SU-DHL-6 (cell line): ENCODE measurements around the gene GRIK4.

Source experiments
- EZH2phosphoT487 ChIP-seq: fragments of 200-600 bp; sonication (generic), shearing (Covaris generic); conservative IDR thresholded peaks from 2 replicates; pipeline ENCODE4 v1.6.1; 2018; ENCODE audit warnings: mild to moderate bottlenecking, antibody characterized with exemption, low read length, moderate library complexity, mixed read lengths
- TF ChIP-seq, protein P1 (sequence below): fragments of 200-600 bp; sonication (generic); IDR thresholded peaks from one replicate; pipeline ENCODE4 v1.5.1; 2017; ENCODE audit warnings: antibody characterized with exemption, mild to moderate bottlenecking, low read length, moderate library complexity; ENCODE audit not compliant: insufficient read depth, poor library complexity, severe bottlenecking

DNA sequence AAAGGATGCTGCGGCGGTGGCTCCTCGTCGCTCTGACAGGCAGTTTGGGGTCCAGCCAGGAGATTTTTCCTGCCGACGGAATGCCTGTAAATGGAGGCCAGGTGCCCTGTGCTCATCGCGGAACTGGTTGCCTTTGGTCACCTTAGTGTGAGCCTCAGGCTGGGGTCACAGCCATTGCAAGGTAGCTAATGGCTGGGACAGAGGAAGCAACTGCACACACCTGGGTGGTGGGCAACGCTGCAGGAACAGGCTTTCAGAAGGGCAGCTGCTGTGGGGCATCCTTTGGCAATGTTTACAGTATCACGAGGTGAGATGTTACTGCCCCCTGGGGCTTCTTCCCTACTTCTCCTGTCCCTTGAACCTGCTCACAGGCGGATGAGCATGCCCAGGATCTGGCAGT lies 205.5 kb downstream of the GRIK4 start:
- TF ChIP-seq, protein P1, sequence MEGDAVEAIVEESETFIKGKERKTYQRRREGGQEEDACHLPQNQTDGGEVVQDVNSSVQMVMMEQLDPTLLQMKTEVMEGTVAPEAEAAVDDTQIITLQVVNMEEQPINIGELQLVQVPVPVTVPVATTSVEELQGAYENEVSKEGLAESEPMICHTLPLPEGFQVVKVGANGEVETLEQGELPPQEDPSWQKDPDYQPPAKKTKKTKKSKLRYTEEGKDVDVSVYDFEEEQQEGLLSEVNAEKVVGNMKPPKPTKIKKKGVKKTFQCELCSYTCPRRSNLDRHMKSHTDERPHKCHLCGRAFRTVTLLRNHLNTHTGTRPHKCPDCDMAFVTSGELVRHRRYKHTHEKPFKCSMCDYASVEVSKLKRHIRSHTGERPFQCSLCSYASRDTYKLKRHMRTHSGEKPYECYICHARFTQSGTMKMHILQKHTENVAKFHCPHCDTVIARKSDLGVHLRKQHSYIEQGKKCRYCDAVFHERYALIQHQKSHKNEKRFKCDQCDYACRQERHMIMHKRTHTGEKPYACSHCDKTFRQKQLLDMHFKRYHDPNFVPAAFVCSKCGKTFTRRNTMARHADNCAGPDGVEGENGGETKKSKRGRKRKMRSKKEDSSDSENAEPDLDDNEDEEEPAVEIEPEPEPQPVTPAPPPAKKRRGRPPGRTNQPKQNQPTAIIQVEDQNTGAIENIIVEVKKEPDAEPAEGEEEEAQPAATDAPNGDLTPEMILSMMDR, result no peak
- no peak for TF ChIP-seq EZH2phosphoT487
